Mesendoderm (in vitro differentiated cells): ENCODE data around the gene KRTAP4-2. TPM values are rescaled to one million over a fixed set of nuclear protein-coding genes. Genes with fewer than 3 reads are reported as not detected.
"Not testable (repeated sequence)": the region's sequence is repeated elsewhere in the genome, so short reads cannot be mapped to it uniquely, and the experiment has no call there.

Experiments used
- DNase-seq: peaks from one replicate; pipeline ENCODE4 v3.0.0; 2013
- H2AK5ac ChIP-seq: 2 replicates; pipeline ENCODE4 v1.6.1; 2013; ENCODE audit warnings: low read length, inconsistent platforms
- H2BK120ac ChIP-seq: 2 replicates; pipeline ENCODE4 v1.6.1; 2013; ENCODE audit warnings: low read depth, mild to moderate bottlenecking, low read length, moderate library complexity, mixed read lengths
- H2BK15ac ChIP-seq: replicated peaks from 2 replicates; pipeline ENCODE4 v1.6.1; 2013; ENCODE audit warnings: low read depth, mild to moderate bottlenecking, moderate library complexity
- H2BK5ac ChIP-seq: 2 replicates; pipeline ENCODE4 v1.6.1; 2013; ENCODE audit warnings: low read length, inconsistent platforms
- H3K18ac ChIP-seq: 2 replicates; pipeline ENCODE4 v1.6.1; 2013; ENCODE audit warnings: mild to moderate bottlenecking, low read length, mixed read lengths
- H3K23ac ChIP-seq: one replicate; pipeline ENCODE4 v1.6.1; 2013; ENCODE audit warnings: low read length
- H3K27ac ChIP-seq: 2 replicates; pipeline ENCODE4 v1.5.1; 2013; ENCODE audit warnings: low read depth, mild to moderate bottlenecking, inconsistent platforms, low read length, moderate library complexity
- H3K27me3 ChIP-seq: 2 replicates; pipeline ENCODE4 v1.6.1; 2013; ENCODE audit warnings: low read length, control low read depth, mild to moderate bottlenecking, inconsistent platforms; ENCODE audit not compliant: insufficient read depth, poor library complexity
- H3K36me3 ChIP-seq: 2 replicates; pipeline ENCODE4 v1.6.1; 2013; ENCODE audit warnings: low read length, inconsistent platforms; ENCODE audit not compliant: control insufficient read depth, insufficient read depth
- H3K4ac ChIP-seq: one replicate; pipeline ENCODE4 v1.6.1; 2013; ENCODE audit warnings: low read depth, mild to moderate bottlenecking, low read length, moderate library complexity
- H3K4me1 ChIP-seq: 2 replicates; pipeline ENCODE4 v1.6.1; 2013; ENCODE audit warnings: low read depth, low read length, inconsistent platforms; ENCODE audit not compliant: control insufficient read depth
- H3K4me2 ChIP-seq: 2 replicates; pipeline ENCODE4 v1.6.1; 2013; ENCODE audit warnings: low read length
- H3K4me3 ChIP-seq: 2 replicates; pipeline ENCODE4 v1.5.1; 2013; ENCODE audit warnings: mild to moderate bottlenecking, low read length
- H3K56ac ChIP-seq: one replicate; pipeline ENCODE4 v1.6.1; 2013; ENCODE audit warnings: low read length
- H3K79me1 ChIP-seq: 2 replicates; pipeline ENCODE4 v1.6.1; 2013; ENCODE audit warnings: low read length, inconsistent platforms
- H3K79me2 ChIP-seq: 2 replicates; pipeline ENCODE4 v1.6.1; 2013; ENCODE audit warnings: mild to moderate bottlenecking, low read length; ENCODE audit not compliant: control insufficient read depth, insufficient read depth
- H3K9ac ChIP-seq: 2 replicates; pipeline ENCODE4 v1.6.1; 2013; ENCODE audit warnings: low read length, inconsistent platforms
- H4K5ac ChIP-seq: one replicate; pipeline ENCODE4 v1.6.1; 2013; ENCODE audit warnings: low read length
- H4K8ac ChIP-seq: one replicate; pipeline ENCODE4 v1.6.1; 2013; ENCODE audit warnings: low read depth, mild to moderate bottlenecking, control low read depth, low read length, moderate library complexity
- WGBS: extraction: QIAGEN DNeasy Blood & Tissue Kit; methylation state at CpG from one replicate; pipeline ENCODE4 v1.1.7; 2013; ENCODE audit warnings: low lambda C conversion rate, missing lambda C conversion rate; ENCODE audit not compliant: insufficient coverage; ENCODE audit errors: extremely low coverage; 5-methylcytosine and 5-hydroxymethylcytosine counted together
- polyA plus RNA-seq, 2 experiments: library from polyadenylated mRNA; stranded (reverse); fragments of 200-250 nt; gene quantifications; one replicate each; pipeline ENCODE4 v1.2.3, GENCODE V29; 2013

The KRTAP4-2 gene
- not detected for polyA plus RNA-seq (2013, experiment 1 of 2)
- not detected for polyA plus RNA-seq (2013, experiment 2 of 2)

DNA sequence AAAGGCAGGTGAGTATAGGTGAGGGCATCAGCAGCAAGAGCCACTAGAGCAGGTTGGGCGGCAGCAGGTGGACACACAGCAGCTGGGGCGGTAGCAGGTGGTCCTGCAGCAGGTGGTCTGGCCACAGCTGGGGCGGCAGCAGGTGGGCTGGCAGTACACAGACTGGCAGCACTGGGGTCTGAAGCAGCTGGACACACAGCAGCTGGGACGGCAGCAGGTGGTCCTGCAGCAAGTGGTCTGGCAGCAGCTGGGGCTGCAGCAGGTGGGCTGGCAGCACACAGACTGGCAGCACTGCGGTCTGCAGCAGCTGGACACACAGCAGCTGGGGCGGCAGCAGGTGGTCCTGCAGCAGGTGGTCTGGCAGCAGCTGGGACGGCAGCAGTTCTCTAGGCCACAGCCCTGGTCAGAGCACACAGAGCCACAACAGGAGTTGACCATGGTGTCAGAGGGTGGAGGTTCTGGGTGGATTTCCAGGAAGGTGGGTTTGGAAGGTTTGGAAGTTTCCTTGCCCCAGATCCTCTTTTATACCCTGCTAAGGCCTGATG lies at the start of gene KRTAP4-2:
TSS of gene KRTAP4-2 (minus strand) at position 495 of the 545 bp plus-strand sequence. CDS start at position 438, 57 bp downstream.
- no CpG with 5 or more reads among the region's 7 CpGs for WGBS
- Histone ChIP-seq H3K4ac (no peak within 1 kb of the TSS), H3K56ac (no peak within 1 kb of the TSS), H3K4me1 (no peaks in the 10 kb centered on the region), H3K36me3 (no peaks in the 10 kb centered on the region), H2BK15ac (no peak within 1 kb of the TSS), H3K18ac (no peak within 1 kb of the TSS), H4K8ac (no peak within 1 kb of the TSS), H3K79me2 (no peaks in the 10 kb centered on the region), H3K4me3 (no peak within 1 kb of the TSS), H3K23ac (no peak within 1 kb of the TSS), H3K4me2 (no peak within 1 kb of the TSS), H2AK5ac (no peak within 1 kb of the TSS), H3K27ac (no peak within 1 kb of the TSS), H2BK120ac (no peak within 1 kb of the TSS), H3K79me1 (no peaks in the 10 kb centered on the region), H2BK5ac (no peak within 1 kb of the TSS), H3K27me3 (no peaks in the 10 kb centered on the region), H3K9ac (no peak within 1 kb of the TSS), H4K5ac (no peak within 1 kb of the TSS)
- DNase-seq = no peak

GRCh38 chr17:41226598-41227095 lies 48.6 kb upstream of the KRTAP4-2 start, which contains the start of gene KRTAP9-2:
Gene KRTAP9-2 (plus strand): TSS chr17:41226648. CDS start chr17:41226655, 7 bp downstream.
- not testable (repeated sequence) for H2BK15ac ChIP-seq, DNase-seq, H3K79me1 ChIP-seq, H3K9ac ChIP-seq, H3K27ac ChIP-seq, H3K79me2 ChIP-seq, H2BK120ac ChIP-seq, H3K18ac ChIP-seq, H4K5ac ChIP-seq, H3K4ac ChIP-seq, H2BK5ac ChIP-seq, H3K23ac ChIP-seq, H3K27me3 ChIP-seq, H2AK5ac ChIP-seq, H3K56ac ChIP-seq, H3K36me3 ChIP-seq, H4K8ac ChIP-seq, H3K4me2 ChIP-seq, H3K4me1 ChIP-seq, H3K4me3 ChIP-seq
- no CpG with 5 or more reads among the region's 4 CpGs for WGBS

- Histone ChIP-seq H4K5ac (no peak overlapping the region), H2BK120ac (no peak overlapping the region), H3K36me3 (no peaks in the 10 kb centered on the region), H3K79me1 (no peaks in the 10 kb centered on the region), H3K18ac (no peak overlapping the region), H3K23ac (no peak overlapping the region), H3K27me3 (no peaks in the 10 kb centered on the region), H3K4ac (no peak overlapping the region), H3K4me3 (no peak overlapping the region), H2BK15ac (no peak overlapping the region), H4K8ac (no peak overlapping the region), H2AK5ac (no peak overlapping the region), H3K4me2 (no peak overlapping the region), H3K79me2 (no peaks in the 10 kb centered on the region), H3K56ac (no peak overlapping the region), H2BK5ac (no peak overlapping the region), H3K9ac (no peak overlapping the region), H3K4me1 (no peaks in the 10 kb centered on the region), H3K27ac (no peak overlapping the region)
- no CpG with 5 or more reads among the region's 6 CpGs for WGBS
- no peak for DNase-seq
These were observed 48.0 kb upstream of the KRTAP4-2 start for GRCh38 chr17:41226051-41226450.

- Histone ChIP-seq H4K5ac (no peak overlapping the region), H3K27ac (no peak overlapping the region), H3K23ac (no peak overlapping the region), H3K36me3 (no peaks in the 10 kb centered on the region), H3K4me2 (no peak overlapping the region), H3K79me2 (no peaks in the 10 kb centered on the region), H3K79me1 (no peaks in the 10 kb centered on the region), H2BK15ac (no peak overlapping the region), H3K27me3 (no peaks in the 10 kb centered on the region), H3K4me3 (no peak overlapping the region), H3K9ac (no peak overlapping the region), H4K8ac (no peak overlapping the region), H2BK5ac (no peak overlapping the region), H3K4me1 (no peaks in the 10 kb centered on the region), H2AK5ac (no peak overlapping the region), H3K56ac (no peak overlapping the region), H3K18ac (no peak overlapping the region), H2BK120ac (no peak overlapping the region), H3K4ac (no peak overlapping the region)
- DNase-seq = no peak
- no CpG with 5 or more reads among the region's 2 CpGs for WGBS
These were observed 45.8 kb upstream of the KRTAP4-2 start for GRCh38 chr17:41223821-41224220.

GRCh38 chr17:41215681-41216080 lies 37.7 kb upstream of the KRTAP4-2 start:
- H2BK5ac ChIP-seq = no peak overlapping the region
- no peaks in the 10 kb centered on the region for H3K79me2 ChIP-seq
- WGBS = no CpG with 5 or more reads among the region's 1 CpG
- H2BK120ac ChIP-seq = no peak overlapping the region
- no peak overlapping the region for H3K18ac ChIP-seq
- no peak for DNase-seq
- no peaks in the 10 kb centered on the region for H3K79me1 ChIP-seq
- H3K4me2 ChIP-seq = no peak overlapping the region
- H3K23ac ChIP-seq = no peak overlapping the region
- no peak overlapping the region for H4K5ac ChIP-seq
- H3K9ac ChIP-seq = no peak overlapping the region
- no peak overlapping the region for H3K56ac ChIP-seq
- no peak overlapping the region for H2AK5ac ChIP-seq
- H4K8ac ChIP-seq = no peak overlapping the region
- H3K4ac ChIP-seq = no peak overlapping the region
- no peak overlapping the region for H3K27ac ChIP-seq
- no peaks in the 10 kb centered on the region for H3K4me1 ChIP-seq
- H3K4me3 ChIP-seq = no peak overlapping the region
- H3K27me3 ChIP-seq = no peaks in the 10 kb centered on the region
- H2BK15ac ChIP-seq = no peak overlapping the region
- no peaks in the 10 kb centered on the region for H3K36me3 ChIP-seq
